ENCODE results near the gene B4GALT2.

B4GALT2 gene

DNA sequence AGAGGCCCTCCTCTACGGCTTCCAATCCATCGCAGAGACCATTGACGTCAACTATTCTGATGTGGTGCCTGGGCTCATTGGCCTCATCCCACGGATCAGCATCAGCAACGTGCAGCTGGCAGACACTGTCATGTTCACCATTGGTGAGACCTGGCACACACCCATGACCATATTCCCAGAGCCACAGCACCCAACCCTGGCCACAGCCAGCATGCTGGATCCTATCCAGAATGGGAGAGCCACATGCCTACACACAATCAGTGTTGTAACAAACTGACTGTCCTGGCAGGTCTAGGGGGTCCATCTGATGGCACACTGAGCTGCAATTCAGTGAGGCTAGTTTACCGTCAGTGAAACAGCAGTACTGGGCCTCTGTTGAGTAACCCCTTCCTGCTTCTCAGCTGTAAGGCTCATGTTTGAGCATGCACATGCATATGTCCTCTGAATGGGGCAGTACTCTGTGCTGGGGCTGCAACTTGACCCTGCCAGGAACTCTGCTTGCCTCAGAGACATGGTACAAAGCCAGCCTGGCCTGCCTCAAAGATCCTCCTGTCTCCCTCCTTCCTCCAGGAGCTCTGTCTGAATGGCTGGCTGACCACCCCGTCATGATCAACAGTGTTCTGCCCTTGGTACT, 21.5 kb upstream of the B4GALT2 start:
- Histone ChIP-seq H3K27me3 (ENCODE audit: insufficient read depth, insufficient read length) (no peaks in the 10 kb centered on the region), H3K4me1 (ENCODE audit: insufficient read depth, insufficient read length) (no peaks in the 10 kb centered on the region), H3K9me3 (ENCODE audit: insufficient read depth, low read length) (no peaks in the 10 kb centered on the region), H3K4me3 (ENCODE audit: insufficient read length, low read depth) (no peak overlapping the region), H3K9ac (ENCODE audit: insufficient read length, low read depth) (no peak overlapping the region), H3K36me3 (ENCODE audit: insufficient read depth, insufficient read length, low read length) (peaks cover 64% of the 10 kb centered on the region)
- no peak for DNase-seq (ENCODE audit: low read depth, low spot score)
- TF ChIP-seq YY1 (IDR thresholded peaks at IDR 0.05; ENCODE audit: insufficient read depth, insufficient read length): no peak
- TF ChIP-seq SUZ12 (IDR thresholded peaks at IDR 0.05; ENCODE audit: extremely low read depth, insufficient read depth, insufficient read length): no peak
- no peak for TF ChIP-seq ZNF274 (IDR thresholded peaks at IDR 0.05; ENCODE audit: low read depth, low read length)

DNA sequence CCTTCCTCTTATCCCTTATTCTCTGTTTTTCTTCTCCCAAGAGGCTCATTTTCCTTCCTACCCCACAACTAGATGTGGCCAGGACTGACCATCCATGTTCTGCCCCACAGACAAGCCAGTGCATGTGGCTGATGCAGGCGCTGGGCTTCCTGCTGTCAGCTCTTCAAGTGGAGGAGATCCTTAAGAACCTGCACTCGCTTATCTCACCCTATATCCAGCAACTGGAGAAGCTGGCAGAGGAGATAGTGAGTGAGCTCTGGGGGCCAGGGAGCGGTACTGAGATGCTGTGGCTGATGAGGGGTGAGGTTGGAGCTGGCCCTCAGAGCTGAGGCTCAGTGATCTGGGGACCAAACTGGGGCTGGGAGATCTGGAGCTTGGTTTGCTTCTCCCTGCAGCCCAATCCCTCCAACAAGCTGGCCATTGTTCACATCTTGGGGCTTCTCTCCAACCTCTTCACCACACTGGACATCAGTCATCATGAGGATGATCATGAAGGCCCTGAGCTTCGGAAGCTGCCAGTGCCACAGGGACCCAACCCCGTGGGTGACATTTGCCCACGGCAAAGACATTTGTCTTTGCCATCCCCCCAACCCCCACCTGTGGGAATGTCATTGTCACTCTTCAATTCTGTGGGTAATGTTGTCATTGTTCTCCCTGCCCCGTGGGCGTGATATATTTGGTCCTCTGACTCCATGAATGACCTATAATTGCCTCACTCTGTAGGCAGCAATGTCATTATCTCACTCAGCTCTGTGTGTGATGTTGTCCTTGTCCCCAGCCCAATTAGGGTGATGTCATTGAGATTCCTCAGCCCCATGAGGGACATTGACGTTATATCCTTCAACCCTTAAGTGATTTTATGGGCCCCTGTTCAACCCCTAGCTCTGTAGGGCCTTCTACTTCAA, 20.4 kb upstream of the B4GALT2 start:
- peaks cover 74% of the 10 kb centered on the region for H3K36me3 ChIP-seq (ENCODE audit: insufficient read depth, insufficient read length, low read length)
- no peak overlapping the region for H3K4me3 ChIP-seq (ENCODE audit: insufficient read length, low read depth)
- no peaks in the 10 kb centered on the region for H3K27me3 ChIP-seq (ENCODE audit: insufficient read depth, insufficient read length)
- TF ChIP-seq SUZ12 (IDR thresholded peaks at IDR 0.05; ENCODE audit: extremely low read depth, insufficient read depth, insufficient read length) (no peak), YY1 (IDR thresholded peaks at IDR 0.05; ENCODE audit: insufficient read depth, insufficient read length) (no peak), ZNF274 (IDR thresholded peaks at IDR 0.05; ENCODE audit: low read depth, low read length) (no peak)
- H3K4me1 ChIP-seq (ENCODE audit: insufficient read depth, insufficient read length): no peaks in the 10 kb centered on the region
- H3K9me3 ChIP-seq (ENCODE audit: insufficient read depth, low read length): no peaks in the 10 kb centered on the region
- H3K9ac ChIP-seq (ENCODE audit: insufficient read length, low read depth): no peak overlapping the region
- DNase-seq (ENCODE audit: low read depth, low spot score): no peak

DNA sequence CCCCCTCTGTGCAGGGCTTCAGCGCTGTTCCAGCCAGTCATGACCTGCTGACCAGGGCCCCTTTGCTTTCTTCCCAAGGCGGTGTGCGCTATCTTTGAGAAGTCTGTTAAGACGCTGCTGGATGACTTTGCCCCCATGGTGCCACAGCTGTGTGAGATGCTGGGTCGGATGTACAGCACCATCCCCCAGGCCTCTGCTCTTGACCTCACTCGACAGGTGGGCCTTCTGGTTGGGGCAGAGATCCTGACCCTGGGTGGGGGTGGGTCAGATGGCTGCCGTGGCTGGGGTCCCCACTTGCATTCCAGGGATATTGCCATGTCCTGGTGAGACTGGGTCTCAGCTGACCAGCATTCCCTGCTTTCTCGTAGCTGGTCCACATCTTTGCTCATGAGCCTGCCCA, 18.2 kb upstream of the B4GALT2 start:
- H3K9ac ChIP-seq (ENCODE audit: insufficient read length, low read depth): no peak overlapping the region
- TF ChIP-seq YY1 (IDR thresholded peaks at IDR 0.05; ENCODE audit: insufficient read depth, insufficient read length): no peak
- no peak for TF ChIP-seq SUZ12 (IDR thresholded peaks at IDR 0.05; ENCODE audit: extremely low read depth, insufficient read depth, insufficient read length)
- TF ChIP-seq ZNF274 (IDR thresholded peaks at IDR 0.05; ENCODE audit: low read depth, low read length): no peak
- no peaks in the 10 kb centered on the region for H3K4me1 ChIP-seq (ENCODE audit: insufficient read depth, insufficient read length)
- no peak overlapping the region for H3K4me3 ChIP-seq (ENCODE audit: insufficient read length, low read depth)
- no peak for DNase-seq (ENCODE audit: low read depth, low spot score)
- H3K9me3 ChIP-seq (ENCODE audit: insufficient read depth, low read length): no peaks in the 10 kb centered on the region
- H3K27me3 ChIP-seq (ENCODE audit: insufficient read depth, insufficient read length): no peaks in the 10 kb centered on the region
- peaks cover 86% of the 10 kb centered on the region for H3K36me3 ChIP-seq (ENCODE audit: insufficient read depth, insufficient read length, low read length)

DNA sequence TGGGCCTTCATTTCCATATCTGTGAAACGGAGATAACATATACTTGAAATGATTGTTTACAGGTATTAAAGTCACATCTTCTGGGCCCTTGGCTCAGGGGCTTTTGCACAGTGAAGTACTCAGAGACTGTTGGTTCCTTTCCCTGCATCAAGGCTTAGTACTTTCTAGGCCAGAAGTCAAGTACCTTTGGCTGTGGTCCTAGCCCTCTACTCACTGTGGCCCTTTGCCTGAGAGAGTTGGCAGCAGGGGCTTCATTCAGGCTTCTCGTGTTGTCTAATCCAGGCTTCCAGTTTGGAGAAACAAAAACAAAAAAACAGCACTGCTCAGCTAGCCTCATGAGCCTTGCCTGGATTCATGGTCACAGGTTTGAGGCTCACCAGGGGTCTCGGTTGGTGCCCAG, 17.3 kb upstream of the B4GALT2 start:
- Histone ChIP-seq H3K9ac (ENCODE audit: insufficient read length, low read depth) (no peak overlapping the region), H3K4me1 (ENCODE audit: insufficient read depth, insufficient read length) (no peaks in the 10 kb centered on the region), H3K4me3 (ENCODE audit: insufficient read length, low read depth) (no peak overlapping the region), H3K9me3 (ENCODE audit: insufficient read depth, low read length) (no peaks in the 10 kb centered on the region), H3K36me3 (ENCODE audit: insufficient read depth, insufficient read length, low read length) (peaks cover 87% of the 10 kb centered on the region), H3K27me3 (ENCODE audit: insufficient read depth, insufficient read length) (no peaks in the 10 kb centered on the region)
- TF ChIP-seq SUZ12 (IDR thresholded peaks at IDR 0.05; ENCODE audit: extremely low read depth, insufficient read depth, insufficient read length) (no peak), ZNF274 (IDR thresholded peaks at IDR 0.05; ENCODE audit: low read depth, low read length) (no peak), YY1 (IDR thresholded peaks at IDR 0.05; ENCODE audit: insufficient read depth, insufficient read length) (no peak)
- no peak for DNase-seq (ENCODE audit: low read depth, low spot score)

DNA sequence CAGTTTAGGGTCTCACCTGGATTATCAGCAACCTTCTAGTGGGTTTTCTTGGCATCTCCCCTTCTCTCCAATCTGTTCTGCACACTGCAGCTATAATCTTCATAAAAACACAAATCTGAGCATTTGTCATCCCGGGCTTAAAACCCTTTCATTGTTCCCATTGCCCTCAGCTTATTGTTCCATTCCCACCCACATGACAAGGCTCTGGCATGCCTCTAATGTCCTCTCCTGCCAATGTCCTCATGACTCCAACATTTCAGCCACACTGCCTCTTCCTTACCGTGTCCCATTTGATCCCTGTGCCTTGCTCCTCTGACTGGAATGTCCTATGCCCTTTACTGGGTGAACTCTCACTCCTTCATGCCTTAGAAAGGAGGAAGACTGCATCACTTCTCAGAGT, 16.7 kb upstream of the B4GALT2 start:
- DNase-seq (ENCODE audit: low read depth, low spot score): no peak
- no peak overlapping the region for H3K4me3 ChIP-seq (ENCODE audit: insufficient read length, low read depth)

DNA sequence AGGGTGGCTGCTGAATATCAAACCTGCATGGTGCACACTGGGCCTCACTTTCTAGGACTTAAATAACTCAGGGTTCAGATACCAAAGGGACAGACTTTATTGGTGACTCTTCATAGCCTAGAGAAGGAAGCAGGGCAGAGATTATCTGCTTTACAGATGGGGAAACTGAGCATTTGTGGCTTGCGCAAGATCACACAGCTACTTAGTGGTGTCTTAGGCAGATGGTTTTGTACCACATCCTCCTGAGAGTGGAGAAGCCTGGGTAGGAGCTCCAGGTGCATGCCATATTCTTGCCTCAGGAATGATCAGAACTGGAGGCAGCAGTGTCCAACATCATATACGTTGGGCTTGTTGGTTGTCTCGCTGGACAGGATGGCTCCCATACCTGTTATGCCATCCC, 16.0 kb upstream of the B4GALT2 start:
- Histone ChIP-seq H3K27me3 (ENCODE audit: insufficient read depth, insufficient read length) (no peaks in the 10 kb centered on the region), H3K4me1 (ENCODE audit: insufficient read depth, insufficient read length) (no peaks in the 10 kb centered on the region), H3K9ac (ENCODE audit: insufficient read length, low read depth) (no peak overlapping the region), H3K9me3 (ENCODE audit: insufficient read depth, low read length) (no peaks in the 10 kb centered on the region), H3K36me3 (ENCODE audit: insufficient read depth, insufficient read length, low read length) (peaks cover 87% of the 10 kb centered on the region), H3K4me3 (ENCODE audit: insufficient read length, low read depth) (no peak overlapping the region)
- no peak for TF ChIP-seq ZNF274 (IDR thresholded peaks at IDR 0.05; ENCODE audit: low read depth, low read length)
- no peak for TF ChIP-seq YY1 (IDR thresholded peaks at IDR 0.05; ENCODE audit: insufficient read depth, insufficient read length)
- TF ChIP-seq SUZ12 (IDR thresholded peaks at IDR 0.05; ENCODE audit: extremely low read depth, insufficient read depth, insufficient read length): no peak
- no peak for DNase-seq (ENCODE audit: low read depth, low spot score)

More for the DNA sequence above, 16.7 kb upstream of the B4GALT2 start:
- H3K9ac ChIP-seq (ENCODE audit: insufficient read length, low read depth): no peak overlapping the region
- H3K9me3 ChIP-seq (ENCODE audit: insufficient read depth, low read length): no peaks in the 10 kb centered on the region
- no peaks in the 10 kb centered on the region for H3K4me1 ChIP-seq (ENCODE audit: insufficient read depth, insufficient read length)
- H3K27me3 ChIP-seq (ENCODE audit: insufficient read depth, insufficient read length): no peaks in the 10 kb centered on the region
- peaks cover 87% of the 10 kb centered on the region for H3K36me3 ChIP-seq (ENCODE audit: insufficient read depth, insufficient read length, low read length)
- TF ChIP-seq ZNF274 (IDR thresholded peaks at IDR 0.05; ENCODE audit: low read depth, low read length) (no peak), SUZ12 (IDR thresholded peaks at IDR 0.05; ENCODE audit: extremely low read depth, insufficient read depth, insufficient read length) (no peak), YY1 (IDR thresholded peaks at IDR 0.05; ENCODE audit: insufficient read depth, insufficient read length) (no peak)

DNA sequence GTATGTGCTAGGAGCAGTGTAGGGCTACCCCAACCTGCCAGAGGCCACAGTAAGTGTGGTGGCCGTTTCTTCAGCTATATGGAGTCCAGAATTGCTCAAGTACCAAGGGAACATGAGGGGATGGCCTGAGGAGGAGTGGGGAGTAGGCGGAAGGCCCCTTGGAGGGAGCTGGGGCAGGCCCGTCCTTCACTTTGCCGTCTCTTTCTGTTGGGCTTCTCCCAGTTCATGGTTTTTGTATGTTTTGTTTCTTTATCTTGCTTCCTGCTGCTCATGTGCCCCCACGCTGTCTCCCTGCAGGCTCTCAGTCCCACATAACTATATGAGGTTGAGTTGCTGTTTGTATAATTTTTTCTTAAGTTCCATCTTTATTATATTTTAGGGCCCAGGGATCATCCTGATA, 15.1 kb upstream of the B4GALT2 start:
- TF ChIP-seq ZNF274 (IDR thresholded peaks at IDR 0.05; ENCODE audit: low read depth, low read length): no peak
- DNase-seq (ENCODE audit: low read depth, low spot score): no peak
- H3K9ac ChIP-seq (ENCODE audit: insufficient read length, low read depth): no peak overlapping the region
- H3K9me3 ChIP-seq (ENCODE audit: insufficient read depth, low read length): no peaks in the 10 kb centered on the region
- H3K36me3 ChIP-seq (ENCODE audit: insufficient read depth, insufficient read length, low read length): peaks cover 78% of the 10 kb centered on the region
- no peaks in the 10 kb centered on the region for H3K4me1 ChIP-seq (ENCODE audit: insufficient read depth, insufficient read length)
- H3K27me3 ChIP-seq (ENCODE audit: insufficient read depth, insufficient read length): no peaks in the 10 kb centered on the region
- H3K4me3 ChIP-seq (ENCODE audit: insufficient read length, low read depth): no peak overlapping the region

All from NT2/D1 (cell line).